ENCODE data around the gene DLX4.

Gene DLX4

DNA sequence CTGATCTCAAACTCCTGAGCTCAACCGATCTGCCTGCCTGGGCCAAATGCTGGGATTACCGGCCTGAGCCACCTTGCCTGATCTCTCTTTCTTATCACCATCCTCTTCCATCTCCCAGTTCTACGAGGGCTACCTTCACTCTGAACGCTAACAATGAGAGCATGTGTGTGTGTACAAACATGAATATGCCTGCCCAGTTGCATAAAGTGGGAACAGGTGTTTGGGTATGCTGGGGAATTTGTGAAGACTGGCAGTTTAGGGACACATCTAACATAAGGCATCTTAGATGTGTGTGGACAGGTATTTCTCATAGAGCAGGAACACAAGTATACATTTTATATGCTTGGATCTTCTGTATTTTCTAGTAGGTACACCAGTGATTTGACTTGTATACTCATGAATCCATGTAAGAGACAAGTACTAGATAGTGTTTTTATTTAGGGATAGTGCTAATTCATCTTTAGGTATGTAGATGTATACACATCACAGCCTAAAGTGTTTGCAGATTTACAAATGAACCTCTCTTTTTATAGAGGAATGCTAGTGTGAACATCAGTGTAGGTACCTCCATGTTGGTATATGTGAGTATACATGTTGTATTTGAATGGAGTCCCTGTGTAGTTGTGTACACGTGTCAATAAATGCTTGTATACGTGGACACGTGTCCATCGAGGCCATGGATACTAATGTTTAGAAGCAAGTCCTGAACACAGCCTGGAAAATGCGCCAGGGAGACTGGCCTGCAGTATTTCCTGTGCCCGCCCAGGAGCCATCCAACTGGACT lies 1.2 kb upstream of the DLX4 start:
- DNase-seq (ENCODE audit: low read depth, low spot score), result no peak
- no peak overlapping the region for H3K27ac ChIP-seq

DNA sequence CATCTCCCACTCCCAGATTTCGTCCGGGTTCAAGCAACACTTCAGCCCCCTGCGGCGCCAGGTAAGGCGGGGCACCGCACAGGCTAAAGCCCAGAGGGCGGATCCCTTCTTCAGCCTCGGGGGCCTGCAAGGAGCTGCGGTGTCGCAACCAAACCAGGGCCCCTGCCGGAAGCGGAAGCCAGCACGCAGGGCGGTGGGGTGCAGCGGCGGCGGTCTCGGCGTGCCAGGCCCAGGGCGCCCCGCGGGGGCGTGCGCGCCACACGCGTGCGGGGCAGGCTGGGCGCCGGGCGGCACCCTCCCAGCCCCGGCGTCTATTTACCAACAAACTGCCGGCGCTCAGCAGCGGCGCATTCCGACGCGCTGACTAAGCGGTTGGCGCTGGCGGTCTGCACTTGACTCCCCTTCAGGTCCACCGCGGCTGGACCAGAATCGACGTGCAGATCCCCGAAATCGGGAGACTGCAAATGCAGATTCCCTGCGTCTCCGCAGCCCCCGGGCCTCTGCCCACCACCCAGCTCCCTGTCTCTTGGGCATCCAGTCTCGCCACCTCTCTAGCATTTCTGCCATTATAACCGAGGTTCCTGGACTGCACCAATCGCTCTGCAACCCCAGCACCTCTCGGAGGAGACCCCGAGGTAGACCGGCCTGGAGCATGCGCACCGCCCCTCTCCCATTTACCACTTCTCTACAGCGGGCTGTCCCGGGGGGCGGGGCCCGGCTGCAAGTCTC lies 421 bp upstream of the DLX4 start:
- no peak for DNase-seq (ENCODE audit: low read depth, low spot score)
- H3K27ac ChIP-seq, result no peak overlapping the region

DNA sequence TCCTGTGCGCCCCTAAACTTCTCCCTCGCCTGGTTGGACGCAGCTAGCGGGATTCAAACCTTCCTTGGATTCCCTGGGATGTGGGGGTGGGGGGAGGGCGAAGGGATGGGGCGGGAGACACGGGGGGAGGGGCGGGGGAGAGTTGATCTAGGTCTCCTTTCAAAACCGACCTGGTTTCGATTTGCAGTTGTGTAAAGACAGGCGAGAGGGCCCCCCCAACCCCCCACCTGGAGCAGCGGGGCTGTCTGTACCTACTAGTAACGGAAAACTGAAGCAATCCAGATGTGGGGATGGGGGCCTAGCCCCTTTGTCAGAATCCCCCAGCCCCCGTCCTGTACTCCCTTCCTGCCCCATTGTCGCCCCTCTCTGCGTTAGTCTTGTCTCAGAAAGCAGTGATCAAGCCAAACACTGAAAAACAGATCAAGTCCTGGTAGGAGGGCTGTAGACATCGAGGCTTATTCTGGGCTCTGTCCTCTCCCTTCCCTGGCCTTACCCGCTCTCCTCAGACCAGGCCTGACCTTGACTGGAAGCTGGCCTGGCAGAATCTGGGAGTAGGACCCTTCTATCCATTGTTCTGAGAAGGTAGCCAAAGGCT lies 902 bp downstream of the DLX4 start:
- no peak overlapping the region for H3K27ac ChIP-seq
- DNase-seq (ENCODE audit: low read depth, low spot score), result no peak

DNA sequence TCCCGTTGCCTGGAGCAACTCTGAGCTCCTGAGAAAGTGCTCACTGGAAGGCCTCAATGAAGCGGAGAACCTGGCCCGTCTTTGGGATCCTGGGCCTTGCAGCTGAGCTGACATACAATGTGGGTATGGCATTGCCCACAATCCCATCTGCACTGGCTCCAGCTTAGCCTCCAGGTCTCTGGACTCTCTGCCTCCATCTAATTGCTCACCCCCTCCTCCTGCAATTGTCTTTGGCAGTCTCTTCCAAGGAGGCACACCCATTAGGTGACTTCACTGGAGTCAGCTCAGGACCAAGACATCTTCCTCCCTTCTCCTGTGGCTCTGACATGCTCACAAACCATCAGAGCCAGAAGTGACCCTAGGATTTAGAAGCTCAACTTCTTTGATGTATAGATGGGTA lies 1.5 kb downstream of the DLX4 start:
- DNase-seq (ENCODE audit: low read depth, low spot score), result no peak
- H3K27ac ChIP-seq, result no peak overlapping the region

DNA sequence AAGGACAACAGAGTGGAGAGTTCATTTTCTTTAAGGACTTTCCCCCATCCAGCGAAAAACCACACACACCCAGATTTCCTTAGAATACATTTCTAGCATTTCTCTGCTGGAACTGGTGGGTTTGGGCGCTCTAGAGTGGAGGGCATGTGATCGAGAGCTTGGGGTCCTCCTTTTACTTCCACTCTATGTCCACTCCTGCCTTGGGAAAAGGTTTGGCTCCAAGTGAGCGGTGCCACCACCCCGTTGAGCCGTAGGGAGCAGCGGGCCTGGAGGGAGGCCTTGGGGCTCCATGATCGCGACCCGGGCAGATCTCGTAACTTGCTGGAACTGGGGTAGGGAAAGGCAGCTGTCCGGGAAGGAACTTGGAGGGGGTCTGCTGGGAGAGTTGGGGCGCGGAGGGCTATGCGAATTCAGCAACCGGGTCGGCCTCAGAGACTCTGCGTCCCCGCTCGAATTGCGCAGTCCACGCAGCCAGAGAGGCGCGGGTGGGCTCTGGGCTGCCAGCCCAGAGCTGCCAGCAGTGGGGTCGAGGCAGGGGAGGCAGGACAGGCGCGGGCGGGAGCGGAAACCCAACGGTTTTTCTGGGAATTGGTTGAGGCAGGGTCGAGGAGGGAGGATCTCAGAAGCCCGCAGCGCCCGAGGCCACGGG lies 2.3 kb downstream of the DLX4 start:
- no peak for DNase-seq (ENCODE audit: low read depth, low spot score)
- H3K27ac ChIP-seq, result no peak overlapping the region

DNA sequence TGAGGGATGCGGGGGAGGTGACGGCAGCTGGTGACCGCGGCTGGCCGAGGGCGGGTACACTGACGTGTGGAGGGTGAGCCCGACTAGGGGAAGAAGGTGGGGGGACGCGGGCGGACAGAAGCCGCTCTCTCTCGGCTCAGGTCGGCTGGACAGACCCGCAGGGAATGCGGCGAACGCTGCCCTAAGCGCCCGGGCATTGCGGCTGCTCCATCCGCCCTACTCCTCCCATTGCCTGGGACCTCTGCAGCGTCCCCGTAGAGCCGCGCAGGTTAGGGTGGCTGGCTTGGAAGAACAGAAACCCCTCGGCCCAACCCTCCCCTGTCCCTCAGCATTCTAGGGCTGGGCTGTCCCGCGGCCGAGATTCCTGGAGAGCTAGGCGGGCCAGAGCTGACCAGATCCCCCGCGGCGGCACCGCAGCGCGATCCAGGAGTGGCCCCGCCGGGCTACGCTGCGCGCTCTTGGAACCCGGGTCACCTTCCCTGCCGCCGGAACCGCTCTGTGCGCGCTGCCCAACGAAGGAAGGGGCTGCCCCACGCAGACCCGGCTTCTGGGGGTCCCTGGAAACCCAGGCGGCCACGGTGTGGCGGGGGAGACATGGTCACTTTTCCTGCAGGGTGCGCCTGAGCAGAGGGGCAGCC lies 3.0 kb downstream of the DLX4 start:
- DNase-seq (ENCODE audit: low read depth, low spot score), result no peak
- no peak overlapping the region for H3K27ac ChIP-seq

DNA sequence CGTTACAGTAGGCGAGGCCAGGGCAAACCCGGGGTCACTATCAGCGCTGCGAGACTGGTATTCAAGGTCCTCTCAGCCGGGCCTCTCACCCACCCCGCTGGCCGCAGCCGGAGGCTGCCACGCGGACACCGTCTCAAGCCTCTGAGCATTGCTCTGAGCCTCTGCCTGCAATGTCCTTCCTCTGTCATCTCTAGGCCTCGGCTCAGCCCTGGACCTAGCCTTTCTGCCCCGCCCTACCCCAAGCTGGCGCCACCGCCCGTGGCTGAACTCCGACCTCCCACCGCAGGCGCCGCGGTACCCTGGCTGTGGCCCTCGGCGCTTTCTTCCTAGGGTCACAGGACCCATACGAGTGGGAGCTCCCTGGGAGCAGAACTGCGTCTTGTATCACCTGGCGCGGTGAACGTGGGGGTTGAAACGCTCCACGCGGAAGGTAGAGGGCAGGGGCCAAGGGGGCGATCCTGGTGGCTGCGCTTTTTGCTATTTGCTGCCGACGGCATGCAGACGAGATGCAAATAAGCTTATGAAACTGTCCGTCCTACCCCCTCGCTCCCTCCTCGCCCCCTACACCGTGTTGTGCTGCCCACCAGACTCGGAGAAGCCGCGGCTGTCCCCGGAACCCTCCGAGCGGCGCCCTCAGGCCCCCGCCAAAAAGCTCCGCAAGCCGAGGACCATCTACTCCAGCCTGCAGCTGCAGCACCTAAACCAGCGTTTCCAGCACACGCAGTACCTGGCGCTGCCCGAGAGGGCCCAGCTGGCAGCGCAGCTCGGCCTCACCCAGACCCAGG lies 3.7 kb downstream of the DLX4 start:
- DNase-seq (ENCODE audit: low read depth, low spot score), result no peak
- H3K27ac ChIP-seq, result no peak overlapping the region

DNA sequence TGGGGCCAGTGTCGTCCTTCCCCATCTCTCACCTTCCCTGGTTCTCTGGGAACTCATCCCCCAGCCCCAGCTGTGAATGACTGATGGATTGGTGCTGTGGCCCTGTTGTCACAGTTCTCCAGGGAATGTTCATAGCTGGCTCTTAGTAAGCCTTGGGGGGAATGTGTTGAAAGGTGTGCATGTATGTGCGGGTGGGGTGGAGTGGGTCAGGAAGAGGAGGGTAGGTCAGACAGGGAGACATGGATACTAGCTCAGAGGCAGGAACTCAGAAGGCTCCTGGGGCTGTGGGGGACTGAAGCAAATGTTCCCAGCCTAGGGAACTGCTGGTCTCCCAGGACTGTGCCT lies 4.3 kb downstream of the DLX4 start:
- no peak overlapping the region for H3K27ac ChIP-seq
- no peak for DNase-seq (ENCODE audit: low read depth, low spot score)

DNA sequence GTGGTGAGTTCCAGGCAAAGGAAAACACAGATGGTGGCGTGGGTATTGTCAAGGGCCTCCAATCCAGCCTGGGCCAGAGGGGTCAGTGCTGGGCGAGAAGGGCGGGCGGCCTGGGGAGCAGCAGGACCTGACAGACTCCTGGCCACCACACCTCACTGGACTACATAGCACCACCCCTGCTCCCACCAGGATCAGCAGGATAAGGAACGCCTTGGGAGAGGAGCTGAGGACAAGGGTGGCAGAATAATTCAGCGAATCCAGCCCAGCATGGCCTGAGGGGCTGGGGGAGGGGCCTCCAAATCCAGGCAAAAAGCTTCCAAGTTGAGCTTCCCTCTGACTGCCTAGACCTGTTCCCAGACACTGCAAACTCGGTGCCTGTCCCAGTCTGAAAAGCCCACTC lies 6.5 kb downstream of the DLX4 start:
- DNase-seq (ENCODE audit: low read depth, low spot score), result no peak
- H3K27ac ChIP-seq, result no peak overlapping the region

DNA sequence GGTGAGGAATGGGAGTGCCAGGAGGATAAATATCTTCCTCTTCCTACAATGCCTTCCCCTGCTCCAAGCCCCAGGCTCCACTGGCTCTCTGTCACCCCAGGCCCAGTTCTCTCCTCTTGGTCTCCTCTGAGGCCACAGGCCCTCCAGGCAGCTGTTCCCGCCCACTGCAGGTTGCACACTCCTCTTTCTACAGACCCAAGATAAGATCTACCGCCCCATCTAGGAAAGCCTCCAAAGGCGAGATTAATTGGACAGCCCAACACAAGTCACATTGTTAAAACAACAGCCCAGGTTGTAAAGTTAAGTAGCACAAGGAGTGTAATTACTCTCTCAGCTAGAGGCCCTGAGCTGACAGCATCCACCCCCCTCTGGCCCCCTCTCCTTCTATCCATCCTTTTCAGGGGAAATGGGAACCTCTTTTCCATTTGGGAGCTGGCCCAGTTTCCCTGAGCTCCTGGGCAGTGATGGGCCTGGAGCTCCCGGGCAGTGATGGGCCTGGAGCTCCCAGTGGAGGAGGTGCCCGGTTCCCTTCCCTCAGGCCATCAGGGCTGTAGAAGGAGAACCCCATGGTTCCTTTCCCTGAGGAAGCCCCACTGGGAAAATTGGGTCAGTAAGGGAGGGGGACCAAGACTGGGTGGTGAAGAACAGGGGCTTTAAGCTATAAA lies 7.3 kb downstream of the DLX4 start:
- no peak for DNase-seq (ENCODE audit: low read depth, low spot score)
- no peak overlapping the region for H3K27ac ChIP-seq

DNA sequence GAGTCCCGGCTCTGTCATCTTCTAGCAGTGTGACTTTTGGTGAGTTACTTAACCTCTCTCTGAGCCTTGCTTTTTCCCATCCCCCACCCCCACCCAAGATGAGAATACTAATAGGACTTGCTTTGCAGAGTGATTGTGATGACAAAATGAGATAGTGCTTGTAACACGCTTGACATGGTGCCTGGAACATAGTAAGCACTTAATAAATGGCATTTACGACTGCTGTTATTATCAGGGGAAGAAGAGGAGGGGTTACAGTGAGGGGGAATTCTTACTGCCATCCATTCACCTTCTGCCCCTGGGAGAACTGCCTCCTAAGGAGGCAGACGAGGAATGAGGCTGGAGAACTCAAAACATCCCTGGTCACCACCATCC lies 7.8 kb downstream of the DLX4 start:
- no peak for DNase-seq (ENCODE audit: low read depth, low spot score)
- no peak overlapping the region for H3K27ac ChIP-seq

DNA sequence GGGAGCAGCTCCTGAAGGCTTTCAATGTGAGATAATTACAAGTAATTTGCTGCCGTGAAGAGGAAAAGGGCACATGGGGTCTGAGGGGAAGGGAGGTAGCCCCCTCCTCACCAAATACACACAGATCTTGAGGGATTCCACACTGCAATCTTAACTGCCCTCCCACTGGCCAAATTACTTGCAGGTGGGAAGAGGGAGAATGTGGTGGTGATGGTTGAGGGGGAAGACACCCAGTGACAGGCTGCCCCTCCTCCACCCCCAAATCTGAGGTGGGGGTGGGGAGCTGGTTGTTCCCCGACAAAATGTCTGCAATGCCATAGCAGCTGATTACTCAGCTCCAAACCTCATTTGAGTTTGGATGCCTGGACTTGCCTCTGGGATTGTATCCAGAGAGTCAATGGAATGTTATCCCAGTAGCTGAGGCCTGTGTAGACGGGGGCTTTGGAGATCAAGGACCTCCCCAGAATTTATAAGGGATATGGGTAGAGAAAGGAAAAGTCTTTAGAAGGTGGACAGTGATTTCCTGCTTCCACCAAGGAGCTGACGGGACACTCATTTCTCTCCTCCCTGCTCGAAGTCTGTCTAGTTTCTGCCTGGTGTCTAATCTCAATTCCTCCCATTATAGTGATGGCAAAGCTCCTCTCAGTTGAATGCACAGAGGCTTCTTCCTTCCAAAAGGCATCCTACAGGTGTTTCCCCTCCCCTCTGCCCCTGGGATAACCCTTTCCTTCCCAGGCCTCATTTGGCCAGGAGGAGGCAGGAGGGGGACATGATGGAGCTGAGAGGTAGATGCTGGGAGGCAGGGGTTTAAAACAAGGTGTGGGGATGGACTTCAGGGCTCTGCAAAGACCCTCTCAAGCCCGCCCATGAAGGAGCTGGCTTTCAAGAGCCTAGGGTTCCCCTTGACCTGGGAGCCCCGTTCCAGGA lies 8.7 kb downstream of the DLX4 start:
- DNase-seq (ENCODE audit: low read depth, low spot score), result no peak
- H3K27ac ChIP-seq, result no peak overlapping the region

DNA sequence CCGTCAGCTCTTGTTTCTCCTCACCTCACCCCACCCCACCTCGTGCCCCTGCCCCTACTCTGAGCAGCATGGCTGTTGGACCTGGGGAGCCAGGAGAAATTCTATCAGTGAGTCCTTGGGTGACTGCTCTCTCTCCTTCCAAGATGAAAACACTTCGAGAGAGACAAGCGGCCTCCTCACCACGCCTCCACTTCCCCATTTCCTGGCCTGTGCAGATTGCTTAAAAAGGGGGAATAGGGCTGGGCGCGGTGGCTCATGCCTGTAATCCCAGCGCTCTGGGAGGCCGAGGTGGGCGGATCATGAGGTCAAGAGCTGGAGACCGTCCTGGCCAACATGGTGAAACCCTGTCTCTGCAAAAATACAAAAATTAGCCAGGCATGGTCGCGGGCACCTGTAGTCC lies 9.5 kb downstream of the DLX4 start:
- H3K27ac ChIP-seq, result no peak overlapping the region
- no peak for DNase-seq (ENCODE audit: low read depth, low spot score)

DNA sequence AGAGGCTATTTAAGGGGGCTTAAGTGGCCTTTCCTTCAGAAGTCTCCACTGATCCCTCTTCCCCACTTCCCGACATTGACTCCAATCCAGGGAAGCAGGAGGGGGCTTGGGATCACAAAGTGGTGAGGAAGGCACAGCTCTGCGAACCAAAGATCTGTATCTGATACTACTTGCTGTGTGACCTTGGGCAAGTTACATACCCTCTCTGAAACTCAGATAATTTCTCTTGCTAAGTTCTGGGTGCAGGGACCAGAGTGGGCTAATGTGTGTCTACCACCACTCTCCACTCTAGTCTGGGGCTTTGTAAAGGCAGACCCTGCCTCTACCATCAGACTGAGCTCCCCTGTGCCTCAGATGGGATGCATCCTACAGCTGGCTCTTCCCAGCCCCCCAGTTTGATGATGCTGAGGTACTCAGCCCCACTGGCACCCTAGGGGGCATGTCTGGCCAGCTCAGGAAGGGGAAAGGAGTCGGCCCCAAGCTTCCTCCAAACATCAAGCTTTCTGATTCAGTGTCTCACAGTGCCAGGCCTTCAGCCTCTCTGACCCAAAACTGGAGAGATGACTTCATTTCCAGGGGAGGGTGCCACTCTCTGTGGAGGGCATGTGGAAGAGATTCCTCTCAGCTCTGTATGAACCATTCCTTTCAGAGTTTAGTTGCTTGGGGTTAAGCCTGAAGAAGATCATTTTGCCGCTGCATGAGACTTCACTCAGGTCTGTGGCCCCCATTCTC lies 10.9 kb downstream of the DLX4 start:
- no peak overlapping the region for H3K27ac ChIP-seq
- DNase-seq (ENCODE audit: low read depth, low spot score), result no peak

DNA sequence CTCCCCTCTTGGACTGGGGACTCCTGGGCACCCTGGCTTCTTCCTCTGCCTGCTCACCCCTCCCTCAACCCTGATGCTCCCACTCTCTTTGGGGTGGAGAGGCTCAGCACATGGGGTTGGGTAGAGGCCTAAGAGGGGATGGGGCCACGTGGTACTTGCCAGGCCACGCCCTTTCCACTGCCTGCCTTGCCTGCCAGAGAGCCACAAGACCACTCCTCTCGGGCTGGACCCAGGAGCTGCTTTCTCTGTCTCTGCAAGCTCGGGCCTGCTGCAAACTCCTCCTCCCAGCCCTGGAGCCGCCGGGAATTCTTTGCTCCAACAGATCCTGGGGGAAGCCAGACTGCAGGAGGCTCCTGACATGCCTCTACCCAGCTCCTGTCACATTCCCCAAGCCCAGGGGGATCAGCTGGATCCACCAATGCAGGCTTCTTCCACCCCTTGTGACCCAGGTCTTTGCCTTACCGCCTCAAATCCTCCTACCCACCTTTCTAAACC lies 11.8 kb downstream of the DLX4 start:
- H3K27ac ChIP-seq, result no peak overlapping the region
- DNase-seq (ENCODE audit: low read depth, low spot score), result no peak

DNA sequence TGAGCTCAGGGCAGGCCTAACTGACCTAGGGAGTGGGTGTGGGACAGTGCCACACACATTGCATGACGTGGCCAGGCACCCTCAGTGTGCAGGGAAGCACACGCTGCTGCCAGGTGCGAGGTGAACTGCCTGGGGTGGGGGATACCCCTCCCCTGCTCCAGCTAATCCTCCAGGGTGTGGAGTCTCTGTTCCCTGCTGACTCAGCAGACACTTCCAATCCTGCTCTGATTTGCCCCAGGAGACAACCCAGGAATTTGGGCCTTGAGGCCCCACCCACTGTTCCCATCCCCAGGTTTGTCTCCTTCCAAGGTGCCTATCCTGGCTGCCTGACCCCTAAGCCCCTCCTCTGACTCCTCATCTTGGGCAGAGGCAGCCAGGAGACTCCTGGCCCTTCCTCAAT lies 15.3 kb downstream of the DLX4 start:
- H3K27ac ChIP-seq, result no peak overlapping the region
- DNase-seq (ENCODE audit: low read depth, low spot score), result no peak

DNA sequence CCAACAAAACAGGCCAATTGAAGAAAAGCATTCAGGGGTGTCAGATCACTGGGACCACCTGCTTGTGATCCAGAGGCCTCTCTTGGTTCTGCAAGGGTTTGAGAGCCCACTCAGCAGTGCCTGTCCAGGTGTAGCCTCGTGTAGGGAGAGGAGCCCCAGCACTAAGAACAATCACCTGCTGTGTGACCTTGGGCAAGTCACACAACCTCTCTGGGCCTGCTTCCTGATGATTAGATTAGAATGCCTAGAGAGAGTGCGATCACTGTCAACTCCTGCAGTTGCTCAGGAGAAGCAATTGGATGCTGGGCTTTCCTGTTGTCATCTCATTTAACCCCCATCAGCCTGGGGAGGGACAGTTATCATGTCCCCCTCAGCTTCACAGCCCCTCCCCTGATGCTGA lies 15.8 kb downstream of the DLX4 start:
- DNase-seq (ENCODE audit: low read depth, low spot score), result no peak
- H3K27ac ChIP-seq, result no peak overlapping the region
